Stimulated activated memory B cell treated with anti-CD40 and anti-IgM and Interleukin-4, amounts not matched to agents 10 μg/mL and 1 μg/mL and 100 μg/mL, for 72 hours (primary cell): ENCODE results near the gene SIX3.

Source experiments
- ATAC-seq: fragments of 150-1000 bp; cut with Tn5 transposase; 2 replicates; pipeline ENCODE4 v1.10.0; 2021
- H3K27ac Mint-ChIP-seq: one replicate; pipeline ENCODE4 v1.8.0; 2022; ENCODE audit warnings: mild to moderate bottlenecking, mixed read lengths
- H3K27me3 Mint-ChIP-seq: one replicate; pipeline ENCODE4 v1.8.0; 2022; ENCODE audit warnings: mixed read lengths
- H3K36me3 Mint-ChIP-seq: one replicate; pipeline ENCODE4 v1.8.0; 2022; ENCODE audit warnings: mixed read lengths
- H3K4me1 Mint-ChIP-seq: one replicate; pipeline ENCODE4 v1.8.0; 2022; ENCODE audit warnings: mixed read lengths
- H3K4me3 Mint-ChIP-seq: one replicate; pipeline ENCODE4 v1.8.0; 2022; ENCODE audit warnings: mild to moderate bottlenecking, moderate library complexity, mixed read lengths
- H3K9me3 Mint-ChIP-seq: one replicate; pipeline ENCODE4 v1.8.0; 2022; ENCODE audit warnings: mixed read lengths

The SIX3 gene

GRCh38 chr2:44941551-44942234 is at the start of gene SIX3:
SIX3 (plus strand) TSS chr2:44941702; CDS start chr2:44942105, 403 bp downstream.
- Mint-ChIP-seq H3K27me3 (peaks cover 95% of the 10 kb centered on the region), H3K27ac (no peak within 1 kb of the TSS), H3K36me3 (no peaks in the 10 kb centered on the region), H3K4me3 (peak within 1 kb of the TSS; percentile 74), H3K9me3 (peaks cover 3% of the 10 kb centered on the region), H3K4me1 (peaks cover 55% of the 10 kb centered on the region)
- ATAC-seq = peak; percentile 51

DNA sequence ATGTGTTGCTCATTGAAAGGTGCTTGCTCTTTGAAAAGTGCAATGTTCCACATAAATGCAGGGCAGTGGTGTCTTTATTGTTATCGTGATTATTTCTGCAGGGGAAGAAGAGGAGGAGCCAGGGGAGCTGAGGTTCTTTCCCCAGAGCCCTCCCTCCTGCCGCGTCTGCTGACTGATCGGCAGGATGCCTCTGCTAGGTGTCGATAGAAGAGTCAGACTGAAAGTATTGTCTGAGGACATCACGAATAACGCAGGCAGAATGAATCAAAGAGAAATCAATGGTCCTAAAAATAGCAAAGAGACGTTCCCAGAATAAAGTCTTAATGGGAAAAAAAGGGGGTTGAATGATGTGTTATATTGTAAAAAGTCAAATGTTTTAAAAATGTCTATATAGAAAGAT is 47.4 kb upstream of the SIX3 start:
- Mint-ChIP-seq H3K36me3 (no peaks in the 10 kb centered on the region), H3K9me3 (peaks cover 11% of the 10 kb centered on the region), H3K27ac (no peak overlapping the region), H3K27me3 (peaks cover 32% of the 10 kb centered on the region), H3K4me1 (peaks cover 6% of the 10 kb centered on the region), H3K4me3 (no peak overlapping the region)
- peak; percentile 56 for ATAC-seq

GRCh38 chr2:44895061-44895460 is 46.4 kb upstream of the SIX3 start:
- no peaks in the 10 kb centered on the region for H3K36me3 Mint-ChIP-seq
- peaks cover 6% of the 10 kb centered on the region for H3K4me1 Mint-ChIP-seq
- ATAC-seq = no peak
- H3K9me3 Mint-ChIP-seq = peaks cover 11% of the 10 kb centered on the region
- no peak overlapping the region for H3K4me3 Mint-ChIP-seq
- no peak overlapping the region for H3K27ac Mint-ChIP-seq
- peaks cover 36% of the 10 kb centered on the region for H3K27me3 Mint-ChIP-seq

DNA sequence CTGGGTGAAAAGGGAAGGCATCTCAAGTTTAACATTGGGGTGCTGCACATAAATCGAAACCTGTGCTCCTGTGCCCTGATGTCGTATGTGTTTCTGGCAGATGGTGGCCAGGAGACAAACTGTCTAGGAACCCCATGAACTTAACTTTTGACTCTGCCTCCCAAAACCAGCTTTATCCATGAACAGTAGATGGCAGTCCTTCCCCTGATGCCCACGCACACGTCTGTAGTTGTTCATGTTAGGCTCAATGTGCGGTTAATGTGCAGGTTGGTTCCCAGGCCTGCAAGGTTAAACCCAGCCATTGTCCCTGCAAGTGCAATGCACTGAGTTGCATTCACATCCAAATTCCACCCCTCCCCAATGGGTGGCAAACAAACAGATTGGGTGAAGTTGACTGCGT is 44.1 kb upstream of the SIX3 start:
- Mint-ChIP-seq H3K9me3 (peaks cover 8% of the 10 kb centered on the region), H3K4me1 (peaks cover 6% of the 10 kb centered on the region), H3K27me3 (peaks cover 36% of the 10 kb centered on the region), H3K4me3 (no peak overlapping the region), H3K36me3 (no peaks in the 10 kb centered on the region), H3K27ac (no peak overlapping the region)
- ATAC-seq = no peak

GRCh38 chr2:44902217-44903137 is 39.0 kb upstream of the SIX3 start:
- H3K4me1 Mint-ChIP-seq = no peaks in the 10 kb centered on the region
- H3K27ac Mint-ChIP-seq = no peak overlapping the region
- peaks cover 48% of the 10 kb centered on the region for H3K27me3 Mint-ChIP-seq
- H3K9me3 Mint-ChIP-seq = no peaks in the 10 kb centered on the region
- H3K4me3 Mint-ChIP-seq = no peak overlapping the region
- ATAC-seq = no peak
- H3K36me3 Mint-ChIP-seq = no peaks in the 10 kb centered on the region

DNA sequence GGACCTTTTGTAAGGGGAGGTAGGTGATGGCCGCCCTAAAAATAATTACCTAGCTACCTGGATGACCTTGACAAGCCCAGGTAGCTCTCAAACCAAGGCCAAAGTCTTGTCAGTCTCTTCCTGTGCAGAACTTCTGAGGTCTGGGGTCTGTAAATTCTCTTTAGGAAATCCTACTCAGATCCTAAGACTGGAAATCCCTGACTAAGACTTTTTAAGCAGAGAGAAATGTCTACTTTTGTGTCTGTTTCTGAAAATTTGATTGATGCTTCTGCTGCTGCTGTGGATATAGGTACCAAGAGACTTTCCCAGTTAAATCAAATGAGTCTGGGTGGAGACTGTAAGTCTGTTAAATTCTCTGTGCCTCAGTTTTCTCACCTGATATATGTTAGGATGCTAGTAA is 36.9 kb upstream of the SIX3 start:
- Mint-ChIP-seq H3K27me3 (peaks cover 35% of the 10 kb centered on the region), H3K9me3 (no peaks in the 10 kb centered on the region), H3K27ac (no peak overlapping the region), H3K4me3 (no peak overlapping the region), H3K36me3 (no peaks in the 10 kb centered on the region), H3K4me1 (no peaks in the 10 kb centered on the region)
- ATAC-seq = no peak

DNA sequence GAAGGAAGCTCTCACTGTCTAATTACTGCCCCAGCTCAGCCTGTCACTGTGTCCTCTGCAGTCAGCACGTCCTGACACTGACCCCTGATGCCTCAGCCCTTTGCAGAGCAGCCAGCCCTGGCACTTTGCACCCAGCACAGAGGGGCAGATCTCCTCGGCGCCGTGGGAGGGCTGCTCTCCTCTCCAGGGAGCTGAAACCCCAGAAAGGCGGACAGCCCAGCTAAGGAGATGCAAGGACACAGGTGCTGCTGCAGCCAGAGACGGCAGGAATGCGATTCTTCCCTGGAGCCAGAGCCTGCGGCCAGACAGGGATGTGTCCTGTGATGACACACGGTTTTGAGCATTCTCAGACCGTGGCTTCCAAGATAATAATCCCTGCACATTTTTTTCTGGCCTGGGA is 34.5 kb upstream of the SIX3 start:
- no peak overlapping the region for H3K27ac Mint-ChIP-seq
- H3K4me3 Mint-ChIP-seq = no peak overlapping the region
- no peaks in the 10 kb centered on the region for H3K4me1 Mint-ChIP-seq
- H3K9me3 Mint-ChIP-seq = peaks cover 3% of the 10 kb centered on the region
- ATAC-seq = no peak
- H3K36me3 Mint-ChIP-seq = no peaks in the 10 kb centered on the region
- peaks cover 35% of the 10 kb centered on the region for H3K27me3 Mint-ChIP-seq

GRCh38 chr2:44909831-44910230 is 31.7 kb upstream of the SIX3 start:
- ATAC-seq = no peak
- H3K4me3 Mint-ChIP-seq = no peak overlapping the region
- H3K9me3 Mint-ChIP-seq = peaks cover 3% of the 10 kb centered on the region
- no peak overlapping the region for H3K27ac Mint-ChIP-seq
- no peaks in the 10 kb centered on the region for H3K4me1 Mint-ChIP-seq
- H3K36me3 Mint-ChIP-seq = no peaks in the 10 kb centered on the region
- H3K27me3 Mint-ChIP-seq = peaks cover 23% of the 10 kb centered on the region

GRCh38 chr2:44912660-44913059 is 28.8 kb upstream of the SIX3 start:
- Mint-ChIP-seq H3K4me1 (no peaks in the 10 kb centered on the region), H3K27ac (no peak overlapping the region), H3K27me3 (peaks cover 16% of the 10 kb centered on the region), H3K4me3 (no peak overlapping the region), H3K9me3 (peaks cover 3% of the 10 kb centered on the region), H3K36me3 (no peaks in the 10 kb centered on the region)
- no peak for ATAC-seq

DNA sequence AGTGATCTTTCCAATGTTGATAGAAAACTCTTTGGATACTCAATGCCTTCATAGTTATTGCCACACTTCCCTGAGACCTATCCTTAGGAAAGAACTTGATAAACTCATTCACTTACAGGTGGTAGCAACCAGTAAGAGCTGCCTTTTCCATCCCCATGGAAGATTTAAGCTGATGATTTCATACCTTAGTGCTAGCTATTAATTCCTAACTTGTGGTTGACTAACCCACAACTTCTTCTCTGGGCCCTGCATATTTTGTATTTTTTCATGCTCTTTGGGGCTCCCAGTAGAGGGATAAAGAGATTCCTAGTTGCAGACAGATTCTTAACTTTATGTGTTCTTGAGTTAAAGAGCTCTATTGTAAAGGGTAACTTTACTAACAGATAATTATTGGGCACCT is 25.2 kb upstream of the SIX3 start:
- Mint-ChIP-seq H3K27me3 (peaks cover 45% of the 10 kb centered on the region), H3K9me3 (no peaks in the 10 kb centered on the region), H3K27ac (no peak overlapping the region), H3K36me3 (no peaks in the 10 kb centered on the region), H3K4me3 (no peak overlapping the region), H3K4me1 (peaks cover 4% of the 10 kb centered on the region)
- ATAC-seq = no peak

DNA sequence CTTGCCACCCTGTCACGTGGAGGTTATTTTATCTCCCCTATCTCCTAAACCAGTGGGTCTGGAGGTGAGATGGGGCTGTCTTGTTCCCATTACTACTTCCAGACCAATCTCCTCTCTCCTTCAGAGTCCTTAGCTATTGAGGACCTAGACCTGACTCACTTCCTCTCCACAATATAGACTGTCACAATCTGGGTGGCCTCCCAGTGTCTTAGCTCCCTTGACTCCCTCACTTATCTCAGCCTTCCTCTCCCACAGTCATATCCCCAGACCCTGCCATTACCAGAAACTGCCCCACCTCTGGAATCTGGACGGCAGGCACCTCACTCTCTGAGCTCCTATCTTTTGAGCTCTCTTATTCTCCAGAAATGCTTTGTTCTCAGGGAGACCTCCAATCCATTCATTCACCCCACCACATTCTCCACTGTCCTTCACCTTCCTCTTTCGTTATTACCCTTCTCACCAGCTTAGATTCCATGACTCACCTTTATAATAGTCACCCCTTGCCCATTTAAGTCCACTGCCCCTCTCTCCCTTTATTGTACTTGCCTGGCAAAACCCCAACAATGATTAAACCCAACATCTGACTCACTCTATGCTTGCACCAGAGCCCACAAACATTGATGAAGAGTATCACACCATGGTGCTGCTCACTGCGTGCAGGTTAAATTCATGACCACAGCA is 23.3 kb upstream of the SIX3 start:
- H3K27ac Mint-ChIP-seq = no peak overlapping the region
- H3K4me1 Mint-ChIP-seq = peaks cover 4% of the 10 kb centered on the region
- peak; percentile 47 for ATAC-seq
- H3K4me3 Mint-ChIP-seq = no peak overlapping the region
- no peaks in the 10 kb centered on the region for H3K36me3 Mint-ChIP-seq
- H3K9me3 Mint-ChIP-seq = no peaks in the 10 kb centered on the region
- H3K27me3 Mint-ChIP-seq = peaks cover 52% of the 10 kb centered on the region

GRCh38 chr2:44920751-44921150 is 20.8 kb upstream of the SIX3 start:
- no peak for ATAC-seq
- Mint-ChIP-seq H3K27me3 (peaks cover 65% of the 10 kb centered on the region), H3K9me3 (no peaks in the 10 kb centered on the region), H3K27ac (no peak overlapping the region), H3K36me3 (no peaks in the 10 kb centered on the region), H3K4me1 (peaks cover 4% of the 10 kb centered on the region), H3K4me3 (no peak overlapping the region)

DNA sequence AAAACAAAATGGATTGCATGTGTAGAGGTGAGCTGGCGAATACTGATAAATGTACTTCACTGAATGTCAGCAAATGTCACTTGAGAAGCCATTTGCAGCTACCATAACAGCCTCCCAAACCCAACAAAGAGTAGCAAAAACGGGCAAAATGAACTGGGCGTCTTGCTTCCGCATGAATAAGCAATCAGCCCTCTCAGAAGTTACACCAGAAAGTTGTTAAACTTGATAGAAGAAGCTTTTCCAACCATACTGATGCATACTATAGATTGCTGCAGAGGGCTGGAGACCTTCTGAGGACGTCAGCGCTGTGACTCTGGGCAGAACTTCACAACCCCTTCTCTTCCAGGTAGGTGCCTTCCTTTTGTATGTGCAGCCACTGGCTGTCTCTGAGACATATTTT is 18.7 kb upstream of the SIX3 start:
- H3K9me3 Mint-ChIP-seq = no peaks in the 10 kb centered on the region
- H3K36me3 Mint-ChIP-seq = no peaks in the 10 kb centered on the region
- ATAC-seq = no peak
- H3K4me3 Mint-ChIP-seq = no peak overlapping the region
- peaks cover 66% of the 10 kb centered on the region for H3K27me3 Mint-ChIP-seq
- peaks cover 4% of the 10 kb centered on the region for H3K4me1 Mint-ChIP-seq
- H3K27ac Mint-ChIP-seq = no peak overlapping the region

- peaks cover 9% of the 10 kb centered on the region for H3K4me1 Mint-ChIP-seq
- H3K4me3 Mint-ChIP-seq = no peak overlapping the region
- H3K36me3 Mint-ChIP-seq = no peaks in the 10 kb centered on the region
- no peak overlapping the region for H3K27ac Mint-ChIP-seq
- ATAC-seq = no peak
- no peaks in the 10 kb centered on the region for H3K9me3 Mint-ChIP-seq
- peaks cover 57% of the 10 kb centered on the region for H3K27me3 Mint-ChIP-seq
These were observed 15.9 kb upstream of the SIX3 start for GRCh38 chr2:44925561-44926136.

DNA sequence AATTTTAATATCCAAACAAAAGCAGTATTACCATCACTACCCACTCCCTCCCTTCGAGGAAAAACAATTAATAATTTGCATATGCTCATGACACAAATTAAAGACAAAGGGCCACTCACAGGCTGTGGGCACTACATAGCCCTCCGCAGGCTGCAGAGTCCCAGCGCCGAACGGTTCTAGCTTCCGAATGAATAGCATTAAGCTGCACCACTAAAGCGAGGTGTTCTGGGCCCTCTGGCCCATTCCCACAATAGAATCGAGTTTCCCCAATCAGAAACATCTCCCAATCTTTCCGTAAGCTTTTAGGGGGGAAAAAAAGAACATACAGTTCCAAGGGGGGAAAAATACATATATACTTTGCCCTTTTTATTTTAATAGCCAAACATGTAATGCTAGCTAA is 14.5 kb upstream of the SIX3 start:
- H3K4me3 Mint-ChIP-seq = no peak overlapping the region
- no peaks in the 10 kb centered on the region for H3K36me3 Mint-ChIP-seq
- no peaks in the 10 kb centered on the region for H3K9me3 Mint-ChIP-seq
- H3K4me1 Mint-ChIP-seq = peaks cover 15% of the 10 kb centered on the region
- no peak overlapping the region for H3K27ac Mint-ChIP-seq
- peaks cover 62% of the 10 kb centered on the region for H3K27me3 Mint-ChIP-seq
- no peak for ATAC-seq
